GM19397 (cell line): ENCODE data around the gene SIM2.
"Not testable (repeated sequence)": the region's sequence is repeated elsewhere in the genome, so short reads cannot be mapped to it uniquely, and the experiment has no call there.

Experiments
- ATAC-seq: cut with Tn5 transposase; IDR thresholded peaks from one replicate; pipeline ENCODE4 v1.9.1; 2021; ENCODE audit warnings: mild to moderate bottlenecking, moderate library complexity; ENCODE audit not compliant: unreplicated experiment

The SIM2 gene

DNA sequence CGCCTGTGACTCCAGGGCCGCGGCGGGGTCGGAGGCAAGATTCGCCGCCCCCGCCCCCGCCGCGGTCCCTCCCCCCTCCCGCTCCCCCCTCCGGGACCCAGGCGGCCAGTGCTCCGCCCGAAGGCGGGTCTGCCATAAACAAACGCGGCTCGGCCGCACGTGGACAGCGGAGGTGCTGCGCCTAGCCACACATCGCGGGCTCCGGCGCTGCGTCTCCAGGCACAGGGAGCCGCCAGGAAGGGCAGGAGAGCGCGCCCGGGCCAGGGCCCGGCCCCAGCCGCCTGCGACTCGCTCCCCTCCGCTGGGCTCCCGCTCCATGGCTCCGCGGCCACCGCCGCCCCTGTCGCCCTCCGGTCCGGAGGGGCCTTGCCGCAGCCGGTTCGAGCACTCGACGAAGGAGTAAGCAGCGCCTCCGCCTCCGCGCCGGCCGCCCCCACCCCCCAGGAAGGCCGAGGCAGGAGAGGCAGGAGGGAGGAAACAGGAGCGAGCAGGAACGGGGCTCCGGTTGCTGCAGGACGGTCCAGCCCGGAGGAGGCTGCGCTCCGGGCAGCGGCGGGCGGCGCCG lies at the start of gene SIM2:
SIM2 (plus strand) TSS at position 135 of the 565 bp plus-strand sequence. CDS start 632 bp downstream, outside the sequence.
- ATAC-seq: no peak

- no peak for ATAC-seq
Observed at GRCh38 chr21:36654324-36654723, 44.6 kb upstream of the SIM2 start.

- no peak for ATAC-seq
Observed at GRCh38 chr21:36654796-36655325, 44.1 kb upstream of the SIM2 start.

GRCh38 chr21:36656138-36656537 lies 42.8 kb upstream of the SIM2 start:
- no peak for ATAC-seq

GRCh38 chr21:36657290-36657689 lies 41.6 kb upstream of the SIM2 start:
- not testable (repeated sequence) for ATAC-seq

- no peak for ATAC-seq
Observed at GRCh38 chr21:36657999-36658398, 40.9 kb upstream of the SIM2 start.

DNA sequence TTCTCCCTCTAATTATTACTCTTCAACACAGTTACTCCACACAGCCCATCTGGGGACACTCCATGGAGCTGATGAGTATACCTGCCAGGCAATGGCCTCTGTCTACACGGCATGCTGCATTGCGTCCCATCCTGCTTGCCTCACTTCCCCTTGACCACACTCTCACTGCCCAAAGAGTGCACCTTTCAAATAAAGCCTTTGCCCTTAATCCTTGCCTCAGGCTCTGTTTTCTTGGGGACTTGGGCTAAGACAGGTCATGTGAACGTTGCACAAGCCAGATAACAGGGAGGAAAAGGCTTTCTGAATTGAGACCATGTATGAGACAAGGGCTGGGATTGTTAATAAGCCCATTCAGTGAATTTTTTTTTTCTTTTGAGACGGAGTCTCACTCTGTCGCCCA lies 40.0 kb upstream of the SIM2 start:
- ATAC-seq: no peak

- ATAC-seq: no peak
Observed at GRCh38 chr21:36661511-36662309, 37.2 kb upstream of the SIM2 start.

- ATAC-seq: no peak
Observed at GRCh38 chr21:36663033-36663855, 35.7 kb upstream of the SIM2 start.

DNA sequence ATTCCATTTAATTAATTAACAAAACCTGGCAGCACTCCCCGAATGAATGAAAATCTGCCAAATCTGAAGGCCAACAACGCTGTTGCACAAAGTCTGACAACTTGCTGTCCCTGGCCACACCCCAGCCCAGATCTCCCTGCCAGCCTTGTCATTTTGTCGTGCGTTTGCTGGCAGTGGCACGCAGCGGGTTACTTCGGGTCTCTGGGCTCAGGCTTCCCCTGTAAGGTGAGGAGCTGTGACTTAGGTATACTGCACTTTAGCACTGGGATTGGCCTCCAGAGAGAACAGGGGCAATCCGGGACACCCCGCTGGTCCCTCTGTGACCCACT lies 34.3 kb upstream of the SIM2 start:
- ATAC-seq: no peak

DNA sequence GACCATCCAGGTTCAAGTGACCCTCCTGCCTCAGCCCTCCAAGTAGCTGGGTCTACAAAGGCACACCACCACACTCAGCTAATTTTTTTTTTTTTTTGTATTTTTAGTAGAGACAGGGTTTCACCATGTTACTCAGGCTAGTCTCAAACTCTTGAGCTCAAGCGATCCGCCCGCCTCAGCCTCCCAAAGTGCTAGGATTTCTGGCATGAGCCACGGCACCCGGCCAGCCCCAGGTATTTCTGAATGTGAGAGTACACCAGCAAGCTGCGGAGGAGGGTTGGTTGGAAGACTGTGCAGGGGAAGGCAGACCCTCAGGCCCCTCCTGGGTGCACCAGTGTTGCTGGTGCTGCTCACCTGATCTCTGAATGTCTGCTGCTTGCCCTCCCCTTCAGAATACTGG lies 33.1 kb upstream of the SIM2 start:
- no peak for ATAC-seq

DNA sequence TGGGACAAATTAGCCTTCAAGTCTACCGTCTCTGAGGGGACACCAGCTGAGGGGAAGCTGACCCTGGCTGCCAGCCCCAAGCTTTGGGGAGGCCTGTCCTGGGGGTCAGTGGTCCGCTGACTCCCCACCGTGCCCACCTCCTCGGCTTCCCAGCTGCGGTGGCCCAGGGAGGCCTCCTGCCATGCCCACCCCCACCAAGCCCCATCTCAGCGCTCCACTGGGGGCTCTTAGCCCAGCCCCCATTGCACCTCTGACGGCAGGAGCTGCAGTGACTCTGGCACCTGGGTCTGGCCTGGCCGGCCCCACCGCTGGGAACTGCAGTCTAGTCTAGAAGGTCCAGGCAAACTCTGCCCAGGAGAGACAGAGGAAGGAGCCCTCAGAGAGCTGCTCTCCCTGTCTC lies 30.2 kb upstream of the SIM2 start:
- ATAC-seq: no peak

DNA sequence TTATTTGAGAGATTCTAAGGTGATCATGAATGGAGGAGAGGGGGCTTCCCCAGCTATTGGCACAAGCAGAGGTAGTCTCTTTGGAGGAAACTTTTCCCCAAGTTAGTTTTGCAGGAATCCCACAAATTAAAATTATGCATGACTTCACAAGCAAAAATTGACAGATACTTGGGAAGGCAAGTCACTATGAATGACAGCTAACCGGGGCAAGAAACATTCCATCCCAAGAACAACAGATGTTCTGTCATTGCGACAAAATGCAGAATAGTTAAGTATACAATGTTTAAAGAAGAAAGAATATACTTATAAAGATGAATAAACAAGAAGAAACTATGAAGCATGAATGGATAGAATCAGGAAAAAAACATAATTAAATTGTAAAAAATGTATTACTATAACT lies 27.1 kb upstream of the SIM2 start:
- ATAC-seq: no peak

DNA sequence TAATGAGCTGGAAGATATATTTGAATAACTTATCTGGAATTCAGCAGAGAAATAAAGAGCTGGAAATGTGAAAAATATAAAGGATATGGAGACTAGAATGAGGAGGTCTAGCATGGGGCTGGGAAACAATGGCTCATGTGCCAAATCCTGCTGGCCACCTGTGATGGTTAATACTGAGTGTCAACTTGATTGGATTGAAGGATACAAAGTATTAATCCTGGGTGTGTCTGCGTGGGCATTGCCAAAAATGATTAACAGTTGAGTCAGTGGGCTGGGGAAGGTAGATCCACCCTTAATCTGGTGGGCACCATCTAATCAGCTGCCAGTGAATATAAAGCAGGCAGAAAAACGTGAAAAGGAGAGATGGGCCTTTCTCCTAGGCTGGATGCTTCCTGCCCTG lies 26.6 kb upstream of the SIM2 start:
- ATAC-seq: not testable (repeated sequence)

DNA sequence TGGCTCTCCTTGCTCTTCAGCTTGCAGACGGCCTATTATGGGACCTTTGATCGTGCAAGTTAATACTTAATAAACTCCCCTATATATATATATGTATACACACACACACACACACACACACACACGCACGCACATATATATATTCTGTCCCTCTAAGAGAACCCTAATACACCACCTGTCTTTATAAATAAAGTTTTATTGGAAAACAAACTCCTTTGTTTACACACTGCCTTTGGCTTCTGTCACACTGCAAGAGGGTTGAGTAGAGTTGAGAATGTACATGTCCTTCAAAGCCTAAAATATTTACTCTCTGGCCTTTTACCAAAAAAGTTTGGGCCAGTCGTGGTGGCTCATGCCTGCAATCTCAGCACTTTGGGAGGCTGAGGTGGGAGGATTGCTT lies 26.2 kb upstream of the SIM2 start:
- no peak for ATAC-seq

DNA sequence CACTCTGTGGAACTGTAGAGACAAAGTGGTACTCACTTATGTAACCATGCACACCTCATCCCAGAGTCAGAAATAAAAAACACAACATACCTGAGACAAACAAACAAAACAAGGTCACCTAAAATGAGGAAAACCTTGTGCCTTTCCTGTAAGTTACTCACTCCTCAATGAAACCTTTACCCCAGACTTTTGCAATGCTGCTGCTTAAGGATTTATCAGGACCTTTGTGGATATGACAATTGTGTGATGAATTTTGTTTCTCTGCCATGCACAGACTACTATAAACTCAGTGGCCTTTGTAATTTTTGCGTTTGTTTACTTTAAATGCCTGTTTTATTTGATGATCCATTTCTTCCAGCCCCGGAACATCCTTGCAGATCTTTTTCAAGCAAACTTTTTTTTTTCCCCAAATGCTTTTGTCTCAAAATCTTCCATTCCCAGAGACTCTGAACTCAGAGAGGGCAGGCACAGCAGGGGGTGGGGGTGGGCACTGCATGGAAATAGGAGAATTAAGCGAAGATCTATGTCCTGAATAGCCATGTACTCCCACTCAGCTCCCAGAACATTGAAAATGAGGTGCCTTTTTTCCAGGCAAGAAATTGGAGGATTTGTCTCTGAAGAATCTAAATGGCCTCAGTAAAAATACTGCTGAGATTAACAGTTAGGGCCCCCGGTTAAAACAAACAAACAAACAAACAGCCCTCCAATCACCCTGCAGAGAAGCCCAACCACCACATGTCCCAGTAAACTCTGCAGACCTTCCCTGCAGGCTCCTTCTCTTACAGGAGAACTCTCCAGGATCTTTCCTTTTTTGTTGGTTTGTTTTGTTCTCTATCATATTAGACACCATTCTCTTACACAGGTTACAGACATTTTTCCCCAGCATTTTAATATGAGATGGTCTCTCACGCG lies 22.6 kb upstream of the SIM2 start:
- ATAC-seq: no peak

- ATAC-seq: no peak
Observed at GRCh38 chr21:36677443-36677842, 21.5 kb upstream of the SIM2 start.

GRCh38 chr21:36678538-36678937 lies 20.4 kb upstream of the SIM2 start:
- ATAC-seq: no peak

DNA sequence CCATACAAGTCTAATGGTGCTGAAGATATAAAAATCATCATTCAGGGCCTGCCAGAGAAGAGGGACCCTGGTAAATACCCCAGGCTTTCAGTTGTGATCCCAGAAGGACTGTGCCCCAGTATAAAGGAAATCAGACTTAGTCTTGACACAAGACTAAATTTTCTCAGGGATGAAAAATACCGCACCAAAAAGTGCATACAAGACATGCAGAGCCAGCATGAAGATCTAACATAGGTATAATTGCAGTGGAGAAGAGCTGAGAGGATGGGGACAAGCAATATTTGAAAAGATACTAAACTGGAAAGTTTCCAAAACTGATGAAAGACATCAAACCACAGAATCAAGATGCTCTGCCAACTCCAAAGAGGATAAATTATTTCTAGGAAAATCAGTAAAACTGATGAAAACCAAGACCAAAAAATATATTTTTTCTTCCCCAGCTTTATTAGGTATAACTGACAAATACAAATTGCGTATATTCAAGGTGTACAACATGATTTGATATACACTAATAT lies 17.7 kb upstream of the SIM2 start:
- ATAC-seq: no peak

DNA sequence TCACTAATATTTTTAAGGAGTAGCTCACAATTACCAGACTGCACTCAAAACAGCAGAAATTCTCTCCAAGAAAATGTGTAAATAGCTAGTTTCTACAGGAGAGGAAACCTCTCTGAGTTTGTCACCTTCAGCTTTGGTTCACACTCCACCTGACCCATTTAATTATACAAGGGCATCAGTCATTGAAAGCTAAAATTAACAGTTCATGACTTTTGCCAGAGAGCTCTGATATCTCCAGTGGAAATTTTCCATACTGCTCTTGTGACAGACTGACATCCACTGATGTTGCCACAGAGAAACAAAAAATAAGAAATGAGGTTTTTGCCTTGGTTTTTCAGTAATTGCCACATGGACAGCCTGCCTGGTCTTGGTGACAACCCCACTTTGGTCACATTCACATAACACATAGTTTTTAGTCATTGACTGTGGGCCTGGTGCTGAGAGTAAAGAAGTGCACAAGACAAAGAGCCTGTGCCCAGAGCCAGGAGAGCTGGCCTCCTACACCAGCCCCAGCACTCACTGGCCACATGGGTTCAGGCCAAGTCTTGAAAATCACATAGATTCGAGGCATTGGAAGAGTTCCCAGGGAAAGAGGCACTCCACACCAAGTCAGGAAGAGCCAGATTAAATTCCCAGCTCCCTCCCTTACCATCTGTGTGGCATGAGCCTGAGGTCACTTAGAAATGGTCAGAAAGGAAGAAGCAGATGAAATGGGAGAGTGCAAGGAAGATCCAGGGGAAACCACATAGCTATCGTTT lies 13.8 kb upstream of the SIM2 start:
- no peak for ATAC-seq
